Non-pigmented ciliary epithelial cell (primary cell): ENCODE results near the gene SLC24A3.
A peak's percentile ranks its signal among the peaks of the same experiment; 100 is the strongest.

Source experiments
- DNase-seq: peaks from one replicate; pipeline ENCODE4 v3.0.0-alpha.2; 2010; ENCODE audit warnings: low read depth

The SLC24A3 gene

GRCh38 chr20:19552221-19553180, 340.1 kb downstream of the SLC24A3 start:
- no peak for DNase-seq

GRCh38 chr20:19554666-19555065, 342.2 kb downstream of the SLC24A3 start:
- DNase-seq: no peak

GRCh38 chr20:19555726-19556125, 343.3 kb downstream of the SLC24A3 start:
- DNase-seq: no peak

- DNase-seq: no peak
Measured at GRCh38 chr20:19557291-19557690, 344.8 kb downstream of the SLC24A3 start.

- DNase-seq: no peak
Measured at GRCh38 chr20:19560881-19561480, 348.5 kb downstream of the SLC24A3 start.

- no peak for DNase-seq
Measured at GRCh38 chr20:19562426-19562825, 350.0 kb downstream of the SLC24A3 start.

- DNase-seq: no peak
Measured at GRCh38 chr20:19564261-19564660, 351.8 kb downstream of the SLC24A3 start.

- no peak for DNase-seq
Measured at GRCh38 chr20:19565736-19566135, 353.3 kb downstream of the SLC24A3 start.

GRCh38 chr20:19566226-19566945, 353.9 kb downstream of the SLC24A3 start:
- no peak for DNase-seq

- no peak for DNase-seq
Measured at GRCh38 chr20:19568128-19568527, 355.7 kb downstream of the SLC24A3 start.

- no peak for DNase-seq
Measured at GRCh38 chr20:19571996-19572395, 359.6 kb downstream of the SLC24A3 start.

- no peak for DNase-seq
Measured at GRCh38 chr20:19577692-19578091, 365.2 kb downstream of the SLC24A3 start.

- no peak for DNase-seq
Measured at GRCh38 chr20:19582782-19583181, 370.3 kb downstream of the SLC24A3 start.

GRCh38 chr20:19583532-19584175, 371.2 kb downstream of the SLC24A3 start:
- DNase-seq: peak; percentile 0

GRCh38 chr20:19588241-19588640, 375.8 kb downstream of the SLC24A3 start:
- DNase-seq: no peak

GRCh38 chr20:19588732-19589131, 376.3 kb downstream of the SLC24A3 start:
- DNase-seq: no peak

GRCh38 chr20:19589787-19590362, 377.4 kb downstream of the SLC24A3 start:
- DNase-seq: no peak

GRCh38 chr20:19590382-19590781, 377.9 kb downstream of the SLC24A3 start:
- no peak for DNase-seq

- no peak for DNase-seq
Measured at GRCh38 chr20:19593762-19594161, 381.3 kb downstream of the SLC24A3 start.

GRCh38 chr20:19594896-19595295, 382.5 kb downstream of the SLC24A3 start:
- DNase-seq: no peak

- DNase-seq: no peak
Measured at GRCh38 chr20:19598117-19598850, 385.8 kb downstream of the SLC24A3 start.
